Mucosa of rectum (tissue), 2 donors: ENCODE results near the gene BOD1.

ENCODE experiments used
- H3K27ac ChIP-seq, 2 donors: one replicate each; pipeline ENCODE4 v1.7.0; 2013; ENCODE audit warnings: inconsistent platforms in 2 of 2, low read depth in 2 of 2, low read length in 2 of 2
- H3K27me3 ChIP-seq, 2 donors: one replicate each; pipeline ENCODE4 v1.7.0; 2013; ENCODE audit warnings: low read length in 2 of 2; ENCODE audit not compliant: control insufficient read depth in 2 of 2, insufficient read depth in 2 of 2
- H3K36me3 ChIP-seq, 2 donors: one replicate each; pipeline ENCODE4 v1.7.0; 2013; ENCODE audit warnings: low read length in 2 of 2; ENCODE audit not compliant: control insufficient read depth in 2 of 2, insufficient read depth in 2 of 2
- H3K4me1 ChIP-seq, 2 donors: one replicate each; pipeline ENCODE4 v1.7.0; 2013; ENCODE audit warnings: low read length in 2 of 2, mild to moderate bottlenecking in 1 of 2; ENCODE audit not compliant: control insufficient read depth in 2 of 2, insufficient read depth in 2 of 2
- H3K4me3 ChIP-seq, 2 donors: one replicate each; pipeline ENCODE4 v1.7.0; 2013; ENCODE audit warnings: low read length in 2 of 2
- H3K9ac ChIP-seq, 2 donors: one replicate each; pipeline ENCODE4 v1.7.0; 2013; ENCODE audit warnings: low read length in 2 of 2, low read depth in 1 of 2, mild to moderate bottlenecking in 1 of 2
- H3K9me3 ChIP-seq, 2 donors: one replicate each; pipeline ENCODE4 v1.7.0; 2013; ENCODE audit warnings: low read length in 2 of 2; ENCODE audit not compliant: control insufficient read depth in 2 of 2
- donor health status: healthy.
- donor health status: Normal muscosa, but diverticular disease.

Gene BOD1

GRCh38 chr5:173577817-173578216, 38.6 kb downstream of the BOD1 start:
- Histone ChIP-seq H3K4me1 (no peaks in the 10 kb centered on the region), H3K27me3 (peaks cover 0 to 2% of the 10 kb centered on the region in 2 donors)

GRCh38 chr5:173577166-173577565, 39.3 kb downstream of the BOD1 start:
- Histone ChIP-seq H3K4me3 (no peak overlapping the region), H3K9ac (no peak overlapping the region), H3K4me1 (no peaks in the 10 kb centered on the region), H3K36me3 (no peaks in the 10 kb centered on the region), H3K27me3 (peaks cover 0 to 4% of the 10 kb centered on the region in 2 donors), H3K27ac (no peak overlapping the region), H3K9me3 (no peaks in the 10 kb centered on the region)

More at GRCh38 chr5:173577817-173578216, 38.6 kb downstream of the BOD1 start:
- Histone ChIP-seq H3K9ac (no peak overlapping the region), H3K27ac (no peak overlapping the region), H3K36me3 (no peaks in the 10 kb centered on the region), H3K9me3 (no peaks in the 10 kb centered on the region), H3K4me3 (no peak overlapping the region)

GRCh38 chr5:173575985-173576384, 40.5 kb downstream of the BOD1 start:
- Histone ChIP-seq H3K4me1 (no peaks in the 10 kb centered on the region), H3K9me3 (no peaks in the 10 kb centered on the region), H3K27ac (no peak overlapping the region), H3K27me3 (peaks cover 0 to 4% of the 10 kb centered on the region in 2 donors), H3K4me3 (no peak overlapping the region), H3K9ac (no peak overlapping the region), H3K36me3 (no peaks in the 10 kb centered on the region)

- no peaks in the 10 kb centered on the region for H3K9me3 ChIP-seq
- H3K27ac ChIP-seq: no peak overlapping the region
- peaks cover 0 to 10% of the 10 kb centered on the region in 2 donors for H3K27me3 ChIP-seq
- H3K9ac ChIP-seq: no peak overlapping the region
- H3K36me3 ChIP-seq: no peaks in the 10 kb centered on the region
- no peak overlapping the region for H3K4me3 ChIP-seq
- no peaks in the 10 kb centered on the region for H3K4me1 ChIP-seq
Measured at GRCh38 chr5:173574983-173575382, 41.5 kb downstream of the BOD1 start.

GRCh38 chr5:173573126-173573960, 43.1 kb downstream of the BOD1 start:
- H3K27me3 ChIP-seq: peaks cover 0 to 10% of the 10 kb centered on the region in 2 donors
- H3K9me3 ChIP-seq: no peaks in the 10 kb centered on the region
- H3K36me3 ChIP-seq: no peaks in the 10 kb centered on the region
- peak overlapping the region in 1 of 2 donors; percentile 1 for H3K9ac ChIP-seq
- H3K4me3 ChIP-seq: no peak overlapping the region
- no peaks in the 10 kb centered on the region for H3K4me1 ChIP-seq
- H3K27ac ChIP-seq: no peak overlapping the region

- Histone ChIP-seq H3K9ac (peak overlapping the region in 1 of 2 donors; percentile 1), H3K27me3 (peaks cover 0 to 10% of the 10 kb centered on the region in 2 donors), H3K36me3 (no peaks in the 10 kb centered on the region), H3K4me1 (no peaks in the 10 kb centered on the region), H3K27ac (no peak overlapping the region), H3K9me3 (no peaks in the 10 kb centered on the region), H3K4me3 (no peak overlapping the region)
Measured at GRCh38 chr5:173572431-173573125, 43.9 kb downstream of the BOD1 start.

GRCh38 chr5:173570321-173571090, 45.9 kb downstream of the BOD1 start:
- no peak overlapping the region for H3K4me3 ChIP-seq

GRCh38 chr5:173568703-173569102, 47.7 kb downstream of the BOD1 start:
- Histone ChIP-seq H3K27ac (no peak overlapping the region), H3K9ac (no peak overlapping the region), H3K27me3 (peaks cover 0 to 10% of the 10 kb centered on the region in 2 donors), H3K4me1 (no peaks in the 10 kb centered on the region), H3K36me3 (no peaks in the 10 kb centered on the region), H3K9me3 (no peaks in the 10 kb centered on the region), H3K4me3 (no peak overlapping the region)

More at GRCh38 chr5:173570321-173571090, 45.9 kb downstream of the BOD1 start:
- Histone ChIP-seq H3K27me3 (peaks cover 0 to 10% of the 10 kb centered on the region in 2 donors), H3K36me3 (no peaks in the 10 kb centered on the region), H3K4me1 (no peaks in the 10 kb centered on the region), H3K9me3 (no peaks in the 10 kb centered on the region), H3K9ac (no peak overlapping the region), H3K27ac (no peak overlapping the region)

- H3K9me3 ChIP-seq: no peaks in the 10 kb centered on the region
- H3K36me3 ChIP-seq: no peaks in the 10 kb centered on the region
- peaks cover 0 to 10% of the 10 kb centered on the region in 2 donors for H3K27me3 ChIP-seq
- H3K27ac ChIP-seq: no peak overlapping the region
- H3K4me1 ChIP-seq: no peaks in the 10 kb centered on the region
- no peak overlapping the region for H3K4me3 ChIP-seq
- no peak overlapping the region for H3K9ac ChIP-seq
Measured at GRCh38 chr5:173568128-173568527, 48.3 kb downstream of the BOD1 start.
